ENCODE measurements around the gene DTX4. TPM values are rescaled to one million over a fixed set of nuclear protein-coding genes. Genes with fewer than 3 reads are reported as not detected.

Gene DTX4
- total RNA-seq, 1 donor from 2014 or later: 126 TPM

DNA sequence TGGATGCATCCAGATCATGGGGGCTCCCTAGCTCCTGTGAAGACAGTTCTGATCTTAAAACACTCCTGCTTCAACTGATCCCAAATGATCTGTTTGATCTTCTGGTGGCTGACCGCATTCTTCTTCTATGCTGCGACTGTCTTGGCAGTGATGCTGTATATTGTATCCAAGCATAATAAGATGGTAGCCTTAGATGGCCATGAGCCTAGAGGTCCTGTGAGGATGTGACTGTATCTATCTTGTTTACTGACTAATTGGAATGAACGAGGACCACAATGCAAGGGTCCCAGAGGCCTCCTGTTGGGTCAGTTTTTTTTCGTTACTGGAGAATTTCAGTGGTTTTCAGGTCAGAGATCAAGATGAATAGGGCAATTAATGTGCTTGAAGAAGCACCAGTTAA is 47.9 kb downstream of the DTX4 start:
- DNase-seq (ENCODE audit: low spot score): no peak

DNA sequence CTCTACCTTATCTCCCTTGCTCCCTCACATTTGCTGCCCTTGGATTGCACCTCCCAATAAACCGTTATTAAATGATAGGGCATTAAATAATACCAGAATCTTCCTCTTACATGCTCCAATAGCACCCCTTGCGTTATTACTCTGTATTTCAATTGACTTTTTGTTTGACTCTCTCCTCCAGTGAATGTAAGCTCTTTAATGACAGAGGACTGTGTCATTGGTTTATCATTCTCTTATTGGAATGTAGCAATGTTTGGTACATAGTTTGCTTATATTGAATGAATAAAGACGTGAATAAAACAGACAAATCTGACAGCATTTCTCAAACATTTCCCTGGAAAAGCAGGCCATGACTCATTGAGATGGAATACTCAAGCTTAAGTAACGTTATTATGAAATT is 49.5 kb downstream of the DTX4 start:
- DNase-seq (ENCODE audit: low spot score): no peak

DNA sequence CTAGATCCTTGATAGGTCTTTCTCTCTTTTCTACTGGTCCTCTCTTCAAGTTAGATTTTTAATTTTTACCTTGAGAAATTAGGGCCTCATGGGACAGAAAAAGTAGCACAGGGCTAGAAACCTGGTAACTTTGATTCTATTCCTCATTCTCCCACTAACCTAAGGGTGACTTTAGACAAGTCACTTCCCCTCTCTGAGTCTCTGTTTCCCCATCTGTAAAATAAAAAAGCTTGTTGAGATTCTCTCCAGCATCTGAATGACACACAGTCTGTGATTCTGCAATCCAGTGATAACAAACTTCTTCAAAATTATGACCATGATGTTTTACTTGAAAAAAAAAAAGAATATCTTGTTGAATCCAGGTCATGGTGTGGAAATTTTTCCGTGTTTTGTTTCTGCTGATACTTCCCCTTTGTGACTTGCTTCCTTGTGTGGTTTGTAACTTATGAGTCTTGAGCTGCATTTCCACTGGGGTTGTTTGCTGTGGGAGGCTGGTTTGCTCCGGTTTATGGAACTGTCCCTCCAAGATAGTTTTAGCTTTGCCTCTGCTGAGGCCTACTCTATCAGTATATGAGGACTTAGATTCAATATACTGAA is 50.6 kb downstream of the DTX4 start:
- DNase-seq (ENCODE audit: low spot score): no peak

DNA sequence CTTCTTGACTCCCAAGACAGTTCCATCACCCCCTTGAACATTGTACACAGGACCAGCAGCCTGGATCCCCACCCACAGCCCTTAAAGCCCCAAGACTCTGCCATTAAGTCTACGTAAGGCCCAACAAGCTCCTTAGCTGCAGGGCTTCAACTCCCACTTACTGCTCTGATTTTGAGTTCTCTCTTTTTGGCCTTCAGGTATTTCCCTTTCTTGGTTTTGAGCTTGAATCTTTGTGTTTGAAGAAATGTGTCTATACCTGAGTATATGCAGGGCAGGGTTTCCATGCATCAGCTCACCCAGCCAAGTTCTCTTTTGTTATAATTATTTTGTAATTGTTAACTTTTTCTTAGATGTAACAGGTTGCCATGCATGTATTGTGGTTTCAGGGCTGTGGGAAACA is 51.2 kb downstream of the DTX4 start:
- no peak for DNase-seq (ENCODE audit: low spot score)

DNA sequence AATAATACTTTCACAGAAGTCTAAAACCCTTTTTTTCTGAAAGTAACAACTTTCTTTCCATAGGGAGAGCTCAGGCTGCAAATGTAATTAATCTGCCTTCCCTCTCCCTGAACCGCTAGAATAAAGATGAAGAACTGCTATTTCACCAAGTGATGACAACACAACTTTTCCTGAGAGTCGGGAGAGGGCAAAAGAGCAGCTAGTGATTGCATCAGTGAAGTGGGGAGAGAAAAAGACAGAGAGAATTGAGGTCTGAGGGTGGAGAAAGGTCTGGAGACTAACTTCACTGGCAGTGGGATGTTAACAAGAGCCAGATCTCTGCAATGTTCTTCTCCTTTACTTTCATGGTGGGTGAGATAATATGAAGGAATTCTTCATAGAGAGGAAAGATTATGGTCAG is 51.7 kb downstream of the DTX4 start:
- no peak for DNase-seq (ENCODE audit: low spot score)

DNA sequence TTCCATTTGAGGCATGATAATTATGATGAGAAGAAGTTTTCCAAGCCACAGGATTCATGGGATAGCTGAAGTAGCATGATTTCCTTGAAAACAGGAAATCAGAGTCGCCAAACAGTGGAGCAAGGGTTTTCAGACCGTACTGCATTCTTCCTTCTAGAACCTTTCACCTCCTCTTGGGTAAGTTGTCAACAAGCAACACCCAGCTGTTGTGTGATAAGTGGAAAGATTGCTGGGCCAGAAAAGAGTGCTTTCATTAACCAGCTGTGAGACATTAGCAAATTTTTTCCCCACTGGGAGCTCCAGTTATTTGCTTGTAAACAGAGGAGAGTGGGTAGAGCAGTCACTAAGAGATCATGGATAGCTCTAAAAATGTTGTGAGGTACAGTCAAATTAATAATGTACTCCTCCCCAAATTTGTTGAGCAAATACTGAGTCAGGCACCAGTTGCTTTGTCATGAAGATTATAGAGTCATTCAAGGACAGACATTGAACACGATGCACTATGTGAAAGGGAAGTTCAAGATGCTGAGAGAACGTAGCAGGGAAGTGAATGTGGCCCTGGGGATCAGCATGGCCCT is 52.5 kb downstream of the DTX4 start:
- no peak for DNase-seq (ENCODE audit: low spot score)

DNA sequence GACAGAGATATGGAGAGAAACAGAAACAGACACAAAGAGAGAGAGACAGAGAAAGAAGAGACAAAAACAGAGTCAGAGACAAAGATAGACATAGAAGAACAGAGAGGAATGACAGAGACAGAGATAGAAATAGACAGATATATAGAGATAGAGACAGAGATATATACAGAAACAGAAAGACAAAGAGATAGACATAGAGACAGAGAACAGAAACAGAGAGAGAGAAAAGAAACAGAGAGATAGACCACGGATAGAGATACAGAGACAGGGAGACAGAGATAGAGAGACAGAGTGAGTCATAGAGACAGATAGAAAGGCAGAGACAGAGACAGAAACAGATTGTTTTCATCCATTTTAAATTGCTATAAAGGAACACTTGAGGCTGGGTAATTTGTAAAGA is 53.1 kb downstream of the DTX4 start:
- no peak for DNase-seq (ENCODE audit: low spot score)

DNA sequence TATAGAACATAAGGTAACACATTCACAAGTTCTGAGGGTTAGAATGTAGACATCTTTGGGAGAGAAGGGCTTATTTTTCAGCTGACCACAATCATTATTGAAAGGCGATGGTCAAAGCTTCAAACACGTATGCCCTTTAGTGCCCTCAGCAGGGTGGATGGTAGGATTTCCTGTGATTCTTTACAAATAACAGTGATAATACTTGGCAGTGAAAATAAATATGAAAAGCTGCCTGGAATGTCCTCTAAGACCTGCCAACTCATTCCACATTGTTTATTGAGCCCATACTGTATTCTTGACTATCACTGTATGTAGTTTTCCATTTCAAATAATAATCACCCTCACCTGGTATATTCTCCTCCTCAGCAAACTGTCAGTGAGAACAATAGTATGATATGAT is 54.5 kb downstream of the DTX4 start:
- no peak for DNase-seq (ENCODE audit: low spot score)

DNA sequence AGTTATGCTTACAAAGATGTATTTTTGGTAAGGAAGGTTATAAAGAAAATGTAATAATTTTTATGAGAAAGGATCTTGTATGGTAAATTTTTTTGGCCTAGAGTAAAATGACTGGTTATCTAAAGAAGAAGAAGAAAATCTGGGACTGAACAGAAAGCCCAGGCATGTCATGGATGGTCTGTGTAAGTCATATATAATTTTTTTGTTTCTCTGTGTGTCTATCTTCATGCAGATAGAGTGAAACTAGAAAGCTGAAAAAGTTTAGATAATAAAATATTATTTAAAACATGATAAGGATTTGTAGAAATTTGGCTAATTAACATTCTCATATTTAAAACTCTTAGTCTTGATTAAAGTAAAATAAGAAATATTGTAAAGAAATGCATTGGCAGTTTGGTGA is 68.4 kb downstream of the DTX4 start:
- DNase-seq (ENCODE audit: low spot score): no peak

DNA sequence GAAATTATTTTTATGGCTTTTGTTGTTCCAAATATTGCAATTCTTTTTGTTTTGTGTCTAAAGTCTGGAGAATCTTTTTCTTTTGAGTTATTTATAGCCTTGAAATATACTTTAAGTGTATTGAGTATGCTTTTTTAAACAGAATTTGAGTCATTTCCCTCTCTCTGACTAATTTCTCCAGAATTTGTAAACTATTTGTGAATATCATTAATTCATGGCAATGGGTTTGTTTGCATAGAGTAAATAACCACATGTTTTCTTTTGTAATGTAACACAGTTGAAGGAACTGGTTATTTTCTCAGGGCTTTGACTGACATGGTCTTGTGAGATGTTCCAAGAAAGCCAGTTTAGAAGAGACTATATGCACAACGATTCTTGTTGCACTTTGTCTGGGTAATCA is 71.7 kb downstream of the DTX4 start:
- no peak for DNase-seq (ENCODE audit: low spot score)

DNA sequence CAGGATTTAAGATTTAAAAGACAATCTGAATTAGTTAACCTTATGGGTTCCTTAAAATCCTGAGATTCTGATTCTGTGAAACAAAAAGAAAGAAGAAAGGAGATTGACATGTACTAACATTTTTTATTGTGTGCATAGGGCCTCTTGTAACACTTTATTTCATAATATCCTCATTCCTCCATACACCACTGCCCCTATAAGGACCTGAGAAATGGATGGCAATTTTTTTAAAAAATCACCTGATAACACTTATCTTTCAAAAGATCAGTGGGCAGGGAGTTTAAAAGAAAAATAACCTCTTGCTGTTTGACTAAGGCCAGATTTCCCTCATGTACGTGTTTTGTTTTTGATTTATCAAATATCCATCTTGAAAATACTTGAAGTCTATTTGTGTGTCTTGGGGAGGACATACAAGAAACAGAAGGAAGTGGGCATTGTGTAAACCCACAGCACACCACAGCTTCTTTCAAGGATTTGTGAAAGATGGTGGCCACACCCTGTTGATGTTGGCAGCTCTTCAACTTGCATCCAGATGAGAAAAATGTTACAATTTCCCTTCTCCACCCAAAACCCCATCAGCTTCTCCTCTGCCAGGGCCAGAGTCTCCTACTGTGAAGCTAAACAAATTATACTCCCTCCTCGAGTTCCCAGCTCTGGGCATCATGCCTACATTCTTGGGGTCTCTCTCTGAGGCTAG is 75.7 kb downstream of the DTX4 start:
- peak; percentile 64 for DNase-seq (ENCODE audit: low spot score)

DNA sequence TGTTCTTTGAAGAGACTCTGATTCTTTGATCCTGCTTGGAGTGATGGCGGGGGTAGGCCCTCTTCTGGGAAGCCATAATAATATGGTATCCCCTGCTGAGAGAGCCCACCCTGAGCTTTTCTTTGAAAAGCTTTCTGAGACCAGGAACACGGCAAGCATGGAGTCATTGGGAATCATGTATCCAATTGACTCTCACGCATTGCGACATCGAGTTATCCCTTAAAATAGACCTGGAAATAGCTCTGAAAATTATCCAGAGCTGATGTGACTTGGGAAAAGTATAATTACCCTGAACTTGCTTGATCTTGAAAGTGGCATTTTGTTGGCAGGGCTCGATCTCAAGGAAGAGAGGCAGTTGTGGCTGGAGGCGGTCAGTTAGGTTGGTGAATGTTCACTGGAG is 77.6 kb downstream of the DTX4 start:
- no peak for DNase-seq (ENCODE audit: low spot score)

DNA sequence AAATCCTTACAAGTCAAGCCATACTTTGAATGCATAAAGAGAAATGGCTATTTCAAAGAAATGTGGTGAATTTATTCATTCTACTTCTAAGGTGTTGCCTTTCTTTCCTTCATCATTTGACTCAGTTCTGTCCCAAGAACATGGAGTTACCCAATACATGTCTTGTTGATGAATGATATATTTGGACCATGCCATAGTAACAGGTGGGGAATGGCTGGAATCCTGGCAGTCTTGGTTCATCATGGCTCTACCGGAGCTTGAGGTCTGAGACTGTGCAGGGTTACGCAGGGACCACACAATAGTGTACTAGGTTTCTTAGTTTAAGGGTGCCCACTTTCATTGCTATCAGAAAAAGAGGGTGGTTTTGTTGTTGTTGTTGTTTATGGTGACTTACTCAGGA is 81.1 kb downstream of the DTX4 start:
- no peak for DNase-seq (ENCODE audit: low spot score)

DNA sequence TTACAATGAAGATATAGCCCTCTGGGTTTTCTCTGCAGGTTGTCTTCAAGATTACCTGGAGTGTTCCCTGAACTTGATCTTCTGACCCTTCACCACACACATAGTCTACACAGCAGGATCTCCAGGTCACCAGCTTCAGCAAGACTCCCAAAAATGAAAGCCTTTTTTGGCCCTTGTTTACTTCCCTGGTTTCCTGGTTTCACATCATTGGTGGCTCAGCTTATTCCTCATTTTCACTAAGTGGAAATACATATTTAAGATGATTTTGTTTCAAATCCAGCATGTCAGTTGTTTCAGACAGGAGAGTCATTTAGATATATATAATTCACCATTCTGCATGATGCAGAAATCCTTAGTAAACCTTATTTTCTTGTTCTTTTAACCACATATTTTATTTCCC is 82.4 kb downstream of the DTX4 start:
- DNase-seq (ENCODE audit: low spot score): no peak

DNA sequence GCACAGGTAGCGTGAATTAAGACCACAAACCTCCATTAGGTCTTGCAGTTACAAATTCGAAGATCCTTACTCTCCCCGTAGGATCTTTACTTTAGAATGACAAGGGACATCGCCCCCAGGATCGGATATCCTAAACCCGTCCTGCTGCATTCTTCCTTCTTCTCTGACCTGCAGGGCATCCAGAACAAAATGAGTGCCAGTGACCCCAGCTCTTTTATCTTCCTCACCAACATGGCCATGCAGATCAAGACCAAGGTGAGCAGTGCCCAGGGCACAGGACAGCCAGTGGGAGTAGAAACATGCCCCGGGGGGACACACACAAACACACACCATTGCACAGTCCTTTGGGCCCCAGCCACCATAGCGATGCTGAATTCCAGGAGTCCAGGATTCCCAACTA is 83.3 kb downstream of the DTX4 start:
- DNase-seq (ENCODE audit: low spot score): no peak

Other genes starting within 250 kb of the DTX4 start
- 2.4 TPM for gene GLYATL1, start 232.6 kb upstream of the DTX4 start, total RNA-seq
- not detected for gene GLYATL1B, start 85.8 kb upstream of the DTX4 start, total RNA-seq
- gene FAM111B, start 64.9 kb upstream of the DTX4 start, total RNA-seq: 1.0 TPM
- gene FAM111A, start 29.3 kb upstream of the DTX4 start, total RNA-seq: 42.8 TPM
- 9.4 TPM for gene MPEG1, start 40.8 kb downstream of the DTX4 start, total RNA-seq
- not detected for gene OR5AN1, start 186.8 kb downstream of the DTX4 start, total RNA-seq